A673 (cell line): Measurements from ENCODE around the gene CLEC2D.

Experiments used
- CTCF ChIP-seq: fragments of 300-800, 200-600 bp; sonication (generic); conservative IDR thresholded peaks from 2 replicates; pipeline ENCODE4 v1.5.1; 2017; ENCODE audit warnings: low read depth, mild to moderate bottlenecking, antibody characterized with exemption, low read length, moderate library complexity, mixed read lengths
- EZH2 ChIP-seq: fragments of 200-600 bp; sonication (generic); IDR thresholded peaks from 2 replicates; pipeline ENCODE4 v1.6.1; 2017; ENCODE audit warnings: borderline replicate concordance, low read depth, mild to moderate bottlenecking, mixed read lengths, antibody characterized with exemption, low read length; ENCODE audit not compliant: poor library complexity, severe bottlenecking

GRCh38 chr12:9668161-9669018, 1.1 kb upstream of the CLEC2D start:
- TF ChIP-seq CTCF (no peak), EZH2 (no peak)
